HuH-7.5 (cell line): ENCODE data around the gene HOXC4.

ENCODE experiments used
- DNase-seq: peaks from one replicate; pipeline ENCODE4 v3.0.0; 2011; ENCODE audit warnings: low spot score

Gene HOXC4

GRCh38 chr12:54053751-54054741 lies at the start of gene HOXC4:
Gene HOXC4, plus strand, starts transcription at chr12:54053835. Its CDS starts 88 bp downstream, at chr12:54053923.
- peak; percentile 86 for DNase-seq

GRCh38 chr12:54004063-54004840 lies 49.4 kb upstream of the HOXC4 start:
- DNase-seq, result no peak

GRCh38 chr12:54004841-54005530 lies 48.6 kb upstream of the HOXC4 start:
- DNase-seq, result no peak

GRCh38 chr12:54005531-54005852 lies 48.1 kb upstream of the HOXC4 start:
- DNase-seq, result no peak

- DNase-seq, result peak; percentile 94
Measured at GRCh38 chr12:54005853-54006558, 47.6 kb upstream of the HOXC4 start.

- DNase-seq, result peak; percentile 69
Measured at GRCh38 chr12:54006559-54007220, 46.9 kb upstream of the HOXC4 start.

GRCh38 chr12:54007538-54008259 lies 45.9 kb upstream of the HOXC4 start:
- no peak for DNase-seq

- no peak for DNase-seq
Measured at GRCh38 chr12:54008260-54008552, 45.4 kb upstream of the HOXC4 start.

GRCh38 chr12:54009171-54010052 lies 44.2 kb upstream of the HOXC4 start:
- DNase-seq, result no peak

- no peak for DNase-seq
Measured at GRCh38 chr12:54010053-54010971, 43.3 kb upstream of the HOXC4 start.

GRCh38 chr12:54010972-54011664 lies 42.5 kb upstream of the HOXC4 start:
- no peak for DNase-seq

- no peak for DNase-seq
Measured at GRCh38 chr12:54011665-54012532, 41.7 kb upstream of the HOXC4 start.

GRCh38 chr12:54012631-54013409 lies 40.8 kb upstream of the HOXC4 start:
- DNase-seq, result no peak

GRCh38 chr12:54014377-54015017 lies 39.1 kb upstream of the HOXC4 start:
- no peak for DNase-seq

- DNase-seq, result no peak
Measured at GRCh38 chr12:54015018-54015931, 38.4 kb upstream of the HOXC4 start.
